ENCODE data around the gene ELOB.

ELOB gene

GRCh38 chr16:2809149-2809760, 32.2 kb upstream of the ELOB start:
- DNase-seq, result no peak

- DNase-seq, result no peak
These were observed 31.1 kb upstream of the ELOB start for GRCh38 chr16:2808181-2808580.

- DNase-seq, result no peak
These were observed 29.2 kb upstream of the ELOB start for GRCh38 chr16:2806286-2806685.

GRCh38 chr16:2804728-2805127, 27.6 kb upstream of the ELOB start:
- DNase-seq, result no peak

- DNase-seq, result no peak
These were observed 26.6 kb upstream of the ELOB start for GRCh38 chr16:2803545-2804195.

- DNase-seq, result peak; percentile 11
These were observed 22.8 kb upstream of the ELOB start for GRCh38 chr16:2799859-2800226.

GRCh38 chr16:2799205-2799858, 22.3 kb upstream of the ELOB start:
- no peak for DNase-seq

- DNase-seq, result no peak
These were observed 21.7 kb upstream of the ELOB start for GRCh38 chr16:2798723-2799204.

GRCh38 chr16:2795395-2796143, 18.5 kb upstream of the ELOB start:
- no peak for DNase-seq

GRCh38 chr16:2792940-2793339, 15.9 kb upstream of the ELOB start:
- no peak for DNase-seq

GRCh38 chr16:2791174-2791573, 14.1 kb upstream of the ELOB start:
- DNase-seq, result no peak

GRCh38 chr16:2790631-2791030, 13.6 kb upstream of the ELOB start:
- DNase-seq, result no peak

GRCh38 chr16:2787961-2788360, 10.9 kb upstream of the ELOB start:
- no peak for DNase-seq

- DNase-seq, result no peak
These were observed 10.3 kb upstream of the ELOB start, which contains the start of gene PRSS33 for GRCh38 chr16:2787406-2787805. Gene PRSS33, minus strand, starts transcription at chr16:2787560. Its CDS starts 1,013 bp downstream, at chr16:2786547.

GRCh38 chr16:2786826-2787151, 9.7 kb upstream of the ELOB start:
- DNase-seq, result no peak

- DNase-seq, result no peak
These were observed 9.2 kb upstream of the ELOB start for GRCh38 chr16:2786061-2786825.

- no peak for DNase-seq
These were observed 8.3 kb upstream of the ELOB start for GRCh38 chr16:2785101-2785991.

GRCh38 chr16:2784358-2785100, 7.4 kb upstream of the ELOB start:
- DNase-seq, result no peak

GRCh38 chr16:2783581-2784357, 6.7 kb upstream of the ELOB start:
- DNase-seq, result no peak

Data from DMS79 treated with DMSO at 0.1 percent for 48 hours (cell line).